GM18861 (cell line): Measurements from ENCODE around the gene RAB10.
"Not testable (repeated sequence)": the region's sequence is repeated elsewhere in the genome, so short reads cannot be mapped to it uniquely, and the experiment has no call there.

Experiments
- ATAC-seq: cut with Tn5 transposase; IDR thresholded peaks from one replicate; pipeline ENCODE4 v1.9.1; 2021; ENCODE audit not compliant: unreplicated experiment

Gene RAB10

GRCh38 chr2:26016012-26016705 lies 17.7 kb upstream of the RAB10 start:
- no peak for ATAC-seq

GRCh38 chr2:26016706-26017045 lies 17.2 kb upstream of the RAB10 start:
- ATAC-seq: not testable (repeated sequence)

GRCh38 chr2:26017464-26018183 lies 16.3 kb upstream of the RAB10 start:
- ATAC-seq: no peak

GRCh38 chr2:26018184-26019055 lies 15.5 kb upstream of the RAB10 start:
- peak; percentile 57 for ATAC-seq

DNA sequence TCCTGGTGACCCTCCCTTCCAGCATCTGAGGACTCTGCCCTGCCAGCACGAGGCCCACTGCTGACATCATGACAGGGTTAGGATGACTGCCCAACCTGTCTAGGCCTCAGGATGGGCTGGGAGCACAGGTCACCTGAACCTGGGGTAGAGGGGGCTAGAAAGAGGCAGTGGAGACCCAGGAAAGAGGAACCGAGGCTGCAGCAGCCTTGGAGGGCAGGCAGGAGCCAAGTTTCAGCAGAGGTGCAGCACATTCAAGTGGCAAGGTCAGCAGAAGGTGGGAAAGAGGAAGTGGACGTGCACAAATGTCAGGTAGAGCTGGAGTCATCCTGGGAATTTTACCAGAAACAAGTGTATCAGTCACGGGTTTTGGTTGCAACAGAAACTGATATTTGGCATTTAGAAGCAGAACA lies 13.6 kb upstream of the RAB10 start:
- no peak for ATAC-seq

DNA sequence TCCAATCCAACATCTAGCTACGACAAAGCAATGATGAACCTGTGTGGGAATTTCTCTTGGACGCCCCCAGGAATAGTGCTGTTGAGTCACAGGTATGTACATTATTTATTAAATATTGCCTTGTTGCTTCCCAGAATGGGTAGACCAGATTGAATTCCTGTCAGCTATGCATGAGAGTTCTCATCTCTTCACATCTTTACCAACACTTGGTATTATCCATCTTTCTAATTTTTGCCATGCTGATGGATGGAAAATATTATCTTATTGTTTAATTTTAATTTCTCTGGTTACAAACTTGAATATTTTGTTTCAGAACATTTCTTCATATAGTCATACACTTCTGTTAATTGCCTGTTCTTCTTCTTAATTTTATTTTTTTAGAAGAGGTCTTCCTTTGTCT lies 9.6 kb upstream of the RAB10 start:
- ATAC-seq: no peak

- no peak for ATAC-seq
Measured at GRCh38 chr2:26025509-26025908, 8.4 kb upstream of the RAB10 start.

GRCh38 chr2:26028083-26028482 lies 5.8 kb upstream of the RAB10 start:
- ATAC-seq: not testable (repeated sequence)

DNA sequence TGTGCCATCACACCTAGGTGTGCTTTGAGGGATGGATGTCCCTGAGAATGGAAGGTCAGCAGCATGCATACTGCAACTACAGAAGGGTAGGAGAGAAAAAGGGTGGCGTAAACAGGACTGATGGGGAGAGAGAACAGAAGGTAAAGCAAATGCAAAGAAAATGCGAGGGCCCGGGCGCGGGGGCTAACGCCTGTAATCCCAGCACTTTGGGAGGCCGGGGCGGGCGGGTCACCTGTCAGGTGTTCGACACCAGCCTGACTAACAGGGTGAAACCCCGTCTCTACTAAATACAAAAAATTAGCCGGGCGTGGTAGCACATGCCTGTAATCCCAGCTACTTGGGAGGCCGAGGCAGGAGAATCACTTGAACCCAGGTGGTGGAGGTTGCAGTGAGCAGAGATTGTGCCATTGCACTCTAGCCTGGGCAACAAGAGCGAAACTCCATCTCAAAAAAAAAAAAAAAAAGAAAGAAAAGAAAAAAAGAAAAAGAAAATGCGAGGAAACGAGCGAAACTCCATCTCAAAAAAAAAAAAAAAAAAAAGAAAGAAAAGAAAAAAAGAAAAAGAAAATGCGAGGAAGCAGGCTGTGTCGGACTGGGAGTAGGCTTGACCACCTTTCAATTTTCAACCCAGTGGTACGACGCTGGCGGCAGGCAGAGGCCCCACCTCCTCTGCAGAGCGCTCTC lies 1.2 kb upstream of the RAB10 start:
- not testable (repeated sequence) for ATAC-seq

DNA sequence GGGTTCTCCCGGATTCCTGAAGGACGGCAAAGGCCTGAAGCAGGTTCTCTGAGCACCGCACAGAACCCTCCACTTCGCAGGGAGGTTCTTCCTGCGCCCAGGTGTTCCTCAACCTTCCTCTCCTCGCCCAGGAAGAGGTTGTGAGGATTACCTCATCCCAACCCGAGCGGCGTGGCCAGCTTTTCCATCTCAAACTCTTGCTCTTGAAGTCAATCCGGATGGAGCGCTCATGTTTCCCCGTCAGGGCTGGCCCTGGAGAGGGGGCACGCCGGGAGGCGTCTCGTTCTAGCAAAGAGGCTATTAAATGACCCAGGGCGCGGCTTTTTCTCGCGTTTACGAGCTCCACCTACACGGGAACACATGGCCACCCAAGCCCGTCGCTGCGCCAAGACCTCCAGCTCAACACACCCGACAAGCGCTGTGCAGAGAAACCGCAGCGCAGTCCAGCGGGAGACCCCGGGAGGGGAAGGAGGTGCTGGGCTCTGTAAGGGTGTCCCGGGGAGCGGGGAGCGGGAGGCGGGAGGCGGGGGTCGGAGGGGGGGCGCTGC lies 540 bp upstream of the RAB10 start:
- peak; percentile 7 for ATAC-seq

- ATAC-seq: no peak
Measured at GRCh38 chr2:26034637-26034992, 731 bp downstream of the RAB10 start.

GRCh38 chr2:26035090-26035743 lies 1.3 kb downstream of the RAB10 start:
- ATAC-seq: no peak

GRCh38 chr2:26039603-26040323 lies 5.9 kb downstream of the RAB10 start:
- ATAC-seq: no peak

DNA sequence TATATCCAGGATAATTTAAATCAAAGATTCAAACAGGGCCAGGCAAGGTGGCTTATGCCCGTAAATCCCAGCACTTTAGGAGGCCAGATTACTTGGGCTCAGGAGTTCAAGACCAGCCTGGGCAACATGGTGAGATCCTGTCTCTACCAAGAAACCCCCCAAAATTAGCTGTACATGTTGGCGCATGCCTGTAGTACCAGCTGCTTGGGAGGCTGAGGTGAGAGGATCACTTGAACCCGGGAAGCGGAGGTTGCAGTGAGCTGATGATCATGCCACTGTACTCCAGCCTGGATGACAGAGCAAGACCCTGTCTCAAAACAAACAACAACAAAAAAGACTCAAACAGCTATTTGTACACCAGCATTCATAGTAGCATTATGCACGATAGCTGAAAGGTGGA lies 9.2 kb downstream of the RAB10 start:
- no peak for ATAC-seq

- ATAC-seq: no peak
Measured at GRCh38 chr2:26043862-26044696, 10.2 kb downstream of the RAB10 start.

- ATAC-seq: no peak
Measured at GRCh38 chr2:26048791-26049190, 14.9 kb downstream of the RAB10 start.

- ATAC-seq: no peak
Measured at GRCh38 chr2:26049641-26050040, 15.8 kb downstream of the RAB10 start.

- ATAC-seq: no peak
Measured at GRCh38 chr2:26052740-26053139, 18.9 kb downstream of the RAB10 start.
